GM12878 (cell line): Measurements from ENCODE around the gene FHOD3.

Experiments
- NFYB ChIP-seq: IDR thresholded peaks from 2 replicates; pipeline ENCODE4 v1.6.1; 2011; ENCODE audit warnings: low read depth, mild to moderate bottlenecking, low read length, improper control_type of control experiment, moderate library complexity; ENCODE audit not compliant: insufficient read depth
- SP1 ChIP-seq: IDR thresholded peaks from one replicate; pipeline ENCODE4 v1.6.1; 2011; ENCODE audit warnings: low read depth, low read length
- TF ChIP-seq, protein P1 (sequence below): IDR thresholded peaks from 2 replicates; pipeline ENCODE4 v1.6.1; 2011; ENCODE audit warnings: mild to moderate bottlenecking, low read depth, low read length, moderate library complexity; ENCODE audit not compliant: insufficient replicate concordance

DNA sequence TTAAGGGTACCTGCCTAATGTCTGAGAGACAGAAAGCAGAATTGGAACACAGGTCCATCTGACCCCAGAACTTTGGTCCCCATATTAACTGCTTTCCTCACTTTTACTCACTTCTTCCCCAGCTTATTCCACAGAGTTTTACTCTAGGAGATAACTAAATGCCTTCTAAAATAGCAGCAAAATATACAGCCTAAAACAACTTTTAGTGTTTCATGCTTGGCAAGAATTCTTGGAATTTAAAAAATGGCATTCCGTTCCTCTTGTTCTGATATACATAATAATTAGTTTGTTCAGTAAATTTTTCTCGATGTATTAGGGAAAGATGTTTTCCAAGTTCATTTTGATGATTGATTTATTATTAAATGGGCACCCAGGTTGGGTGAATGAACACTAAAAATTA lies 151.9 kb downstream of the FHOD3 start:
- TF ChIP-seq NFYB: no peak
- TF ChIP-seq SP1: no peak
- TF ChIP-seq, protein P1, sequence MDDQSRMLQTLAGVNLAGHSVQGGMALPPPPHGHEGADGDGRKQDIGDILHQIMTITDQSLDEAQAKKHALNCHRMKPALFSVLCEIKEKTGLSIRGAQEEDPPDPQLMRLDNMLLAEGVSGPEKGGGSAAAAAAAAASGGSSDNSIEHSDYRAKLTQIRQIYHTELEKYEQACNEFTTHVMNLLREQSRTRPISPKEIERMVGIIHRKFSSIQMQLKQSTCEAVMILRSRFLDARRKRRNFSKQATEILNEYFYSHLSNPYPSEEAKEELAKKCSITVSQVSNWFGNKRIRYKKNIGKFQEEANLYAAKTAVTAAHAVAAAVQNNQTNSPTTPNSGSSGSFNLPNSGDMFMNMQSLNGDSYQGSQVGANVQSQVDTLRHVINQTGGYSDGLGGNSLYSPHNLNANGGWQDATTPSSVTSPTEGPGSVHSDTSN: no peak
